Muscle layer of duodenum (tissue), 2 donors: Measurements from ENCODE around the gene MYH13.

Experiments
- H3K27ac ChIP-seq: one replicate; pipeline ENCODE4 v1.7.0; 2013; ENCODE audit warnings: mild to moderate bottlenecking, low read length
- H3K27me3 ChIP-seq: one replicate; pipeline ENCODE4 v1.7.0; 2013; ENCODE audit warnings: low read depth, mild to moderate bottlenecking, control low read depth, low read length
- H3K36me3 ChIP-seq, 2 donors: one replicate each; pipeline ENCODE4 v1.7.0; 2013; ENCODE audit warnings: low read length in 2 of 2, control low read depth in 1 of 2, mild to moderate bottlenecking in 1 of 2; ENCODE audit not compliant: insufficient read depth in 2 of 2, control insufficient read depth in 1 of 2
- H3K4me1 ChIP-seq, 2 donors: one replicate each; pipeline ENCODE4 v1.7.0; 2013; ENCODE audit warnings: low read length in 2 of 2, mild to moderate bottlenecking in 2 of 2, control low read depth in 1 of 2, moderate library complexity in 1 of 2; ENCODE audit not compliant: insufficient read depth in 2 of 2, control insufficient read depth in 1 of 2
- H3K4me3 ChIP-seq, 2 donors: one replicate each; pipeline ENCODE4 v1.7.0; 2013; ENCODE audit warnings: low read length in 2 of 2, low read depth in 1 of 2, mild to moderate bottlenecking in 1 of 2
- H3K9me3 ChIP-seq, 2 donors: one replicate each; pipeline ENCODE4 v1.7.0; 2013; ENCODE audit warnings: low read length in 2 of 2, control low read depth in 1 of 2, mild to moderate bottlenecking in 1 of 2; ENCODE audit not compliant: control insufficient read depth in 1 of 2
- donor health status: healthy.

MYH13 gene

GRCh38 chr17:10317543-10317834 lies 55.3 kb downstream of the MYH13 start:
- no peaks in the 10 kb centered on the region for H3K27me3 ChIP-seq
- no peaks in the 10 kb centered on the region for H3K9me3 ChIP-seq
- H3K27ac ChIP-seq: no peak overlapping the region
- H3K36me3 ChIP-seq: no peaks in the 10 kb centered on the region
- no peak overlapping the region for H3K4me3 ChIP-seq
- no peaks in the 10 kb centered on the region for H3K4me1 ChIP-seq

GRCh38 chr17:10316801-10317542 lies 55.8 kb downstream of the MYH13 start:
- Histone ChIP-seq H3K9me3 (no peaks in the 10 kb centered on the region), H3K36me3 (no peaks in the 10 kb centered on the region), H3K27ac (no peak overlapping the region), H3K4me1 (no peaks in the 10 kb centered on the region), H3K4me3 (no peak overlapping the region), H3K27me3 (no peaks in the 10 kb centered on the region)

DNA sequence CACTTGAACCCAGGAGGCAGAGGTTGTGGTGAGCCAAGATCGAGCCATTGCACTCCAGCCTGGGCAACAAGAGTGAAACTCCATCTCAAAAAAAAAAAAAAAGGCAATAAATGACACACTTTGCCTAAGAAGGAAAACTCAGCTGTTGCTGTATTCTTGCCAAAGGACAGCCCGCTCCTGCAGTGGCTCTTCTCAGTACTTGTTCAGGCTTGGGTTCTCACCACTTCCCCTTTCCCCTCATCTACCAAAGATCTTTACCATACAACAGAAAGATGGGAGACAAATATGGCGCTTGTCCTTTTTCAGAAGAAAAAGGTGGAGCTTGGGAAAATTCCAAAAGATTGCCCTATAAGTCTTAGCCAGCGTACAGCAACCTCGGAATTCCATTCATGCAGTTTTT lies 58.5 kb downstream of the MYH13 start:
- H3K9me3 ChIP-seq: no peaks in the 10 kb centered on the region

DNA sequence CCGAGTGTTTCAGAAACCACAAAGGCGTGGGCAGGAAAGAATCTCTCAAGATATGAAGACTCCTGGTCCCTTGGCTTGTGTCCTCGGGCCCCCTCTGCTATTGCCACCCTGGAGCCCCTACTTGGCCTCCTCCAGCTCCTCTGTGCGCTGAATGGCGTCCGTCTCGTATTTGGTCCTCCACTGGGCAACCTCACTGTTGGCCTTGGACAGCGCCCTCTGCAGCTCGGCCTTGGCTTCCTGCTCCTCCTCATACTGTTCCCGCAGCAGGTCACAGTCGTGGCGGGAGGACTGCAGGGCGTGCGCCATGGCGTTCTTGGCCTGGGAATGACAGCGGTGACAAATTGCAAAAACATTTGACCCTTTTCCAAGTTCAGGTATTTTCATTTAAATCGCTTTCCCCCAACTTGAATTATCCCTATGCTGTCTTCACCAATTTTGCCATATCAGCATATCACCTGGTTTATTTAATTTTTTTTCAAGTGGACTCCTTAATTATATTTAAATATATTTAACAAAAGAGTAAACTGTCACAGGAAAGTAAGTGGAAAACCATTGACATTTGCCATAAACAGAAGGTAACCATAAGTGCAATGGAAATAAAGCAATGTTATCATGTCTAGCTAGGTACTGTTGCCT lies 59.7 kb downstream of the MYH13 start:
- H3K4me3 ChIP-seq: no peak overlapping the region
- no peak overlapping the region for H3K27ac ChIP-seq
- no peaks in the 10 kb centered on the region for H3K36me3 ChIP-seq
- no peaks in the 10 kb centered on the region for H3K4me1 ChIP-seq
- no peaks in the 10 kb centered on the region for H3K9me3 ChIP-seq
- H3K27me3 ChIP-seq: no peaks in the 10 kb centered on the region

More for the DNA sequence above, 58.5 kb downstream of the MYH13 start:
- no peaks in the 10 kb centered on the region for H3K27me3 ChIP-seq
- H3K4me3 ChIP-seq: no peak overlapping the region
- H3K4me1 ChIP-seq: no peaks in the 10 kb centered on the region
- H3K27ac ChIP-seq: no peak overlapping the region
- H3K36me3 ChIP-seq: no peaks in the 10 kb centered on the region

DNA sequence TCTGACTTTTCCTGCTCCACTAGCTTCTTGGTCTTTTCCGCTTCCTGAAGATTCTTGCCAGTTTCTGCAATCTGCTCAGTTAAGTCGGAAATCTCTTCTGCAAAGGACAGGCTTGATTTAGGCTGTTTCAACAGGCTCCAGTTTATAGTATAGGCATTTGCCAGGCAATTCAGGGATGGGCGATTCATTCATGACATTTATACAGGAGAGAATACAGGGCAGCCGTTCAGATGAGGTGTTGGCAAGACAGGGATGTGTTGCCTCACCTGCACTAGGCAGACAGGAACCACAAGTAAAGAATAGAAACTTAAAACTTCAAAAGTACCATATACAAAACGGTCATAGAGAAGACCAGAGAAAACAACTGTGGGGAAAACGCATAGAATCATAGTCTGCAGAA lies 61.7 kb downstream of the MYH13 start:
- Histone ChIP-seq H3K27me3 (no peaks in the 10 kb centered on the region), H3K4me1 (no peaks in the 10 kb centered on the region), H3K27ac (no peak overlapping the region), H3K36me3 (no peaks in the 10 kb centered on the region), H3K9me3 (no peaks in the 10 kb centered on the region), H3K4me3 (no peak overlapping the region)

DNA sequence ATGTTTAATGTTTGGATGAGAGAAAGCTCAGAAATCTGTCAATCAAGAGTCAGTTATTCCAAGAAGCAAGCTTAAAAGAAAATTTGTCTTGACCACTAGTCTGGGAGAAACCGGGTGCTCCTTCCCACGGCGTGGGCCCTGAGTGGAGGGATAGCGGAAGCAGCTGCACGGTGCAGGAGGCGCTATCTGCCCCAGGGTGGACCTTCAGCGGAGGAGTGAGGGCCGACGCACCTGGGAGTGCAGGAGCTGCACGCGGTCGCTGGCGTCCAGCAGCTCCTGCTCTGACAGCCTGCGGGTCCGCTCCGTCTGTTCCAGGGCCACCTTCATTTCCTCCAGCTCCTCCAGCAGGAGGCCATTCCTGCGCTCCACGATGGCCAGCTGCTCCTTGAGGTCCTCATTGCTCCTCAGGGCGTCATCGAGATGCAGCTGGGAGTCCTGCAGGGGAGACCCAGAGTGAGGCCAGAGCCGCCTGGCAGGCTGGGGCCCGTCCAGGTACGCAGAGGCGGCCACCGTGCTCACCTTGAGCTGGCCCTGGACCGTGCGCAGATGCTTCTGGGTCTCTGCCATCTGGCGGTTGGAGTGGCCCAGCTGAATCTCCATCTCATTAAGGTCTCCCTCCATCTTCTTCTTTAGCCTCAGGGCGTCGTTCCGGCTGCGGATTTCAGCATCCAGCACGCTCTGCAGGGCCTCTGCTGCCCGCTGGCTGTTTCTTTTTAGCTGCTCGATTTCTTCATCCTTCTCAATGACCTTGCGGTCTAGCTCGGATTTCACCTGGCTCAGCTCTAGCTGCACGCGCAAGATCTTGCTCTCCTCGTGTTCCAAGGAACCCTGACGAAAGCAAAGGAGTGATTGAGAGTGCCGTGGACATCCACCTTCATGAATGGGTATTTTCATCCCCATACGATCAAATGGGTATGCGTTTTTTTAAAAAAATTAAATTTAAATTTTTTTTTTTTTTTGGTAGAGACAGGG lies 63.5 kb downstream of the MYH13 start:
- H3K36me3 ChIP-seq: no peaks in the 10 kb centered on the region
- no peaks in the 10 kb centered on the region for H3K4me1 ChIP-seq
- H3K27me3 ChIP-seq: no peaks in the 10 kb centered on the region
- no peak overlapping the region for H3K27ac ChIP-seq
- H3K9me3 ChIP-seq: no peaks in the 10 kb centered on the region
- no peak overlapping the region for H3K4me3 ChIP-seq

DNA sequence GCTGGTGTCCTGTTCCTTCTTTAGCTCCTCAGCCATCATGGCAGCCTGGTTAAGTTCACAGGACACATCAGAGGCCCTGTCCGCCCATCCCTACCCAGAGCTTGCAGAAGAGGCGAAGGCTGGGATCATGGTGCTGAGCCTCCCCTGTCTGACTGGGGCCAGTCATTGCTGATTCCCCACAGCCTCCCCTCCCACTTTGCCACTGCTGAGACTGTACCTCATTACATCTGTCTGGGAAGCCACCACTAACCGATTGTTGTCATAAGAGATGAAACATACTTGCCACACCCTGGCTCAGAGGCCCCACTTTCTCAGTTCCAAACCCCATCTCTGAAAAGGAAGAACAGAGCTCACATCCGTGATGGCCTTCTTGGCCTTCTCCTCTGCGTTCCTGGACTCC lies 66.2 kb downstream of the MYH13 start:
- Histone ChIP-seq H3K36me3 (no peaks in the 10 kb centered on the region), H3K9me3 (no peaks in the 10 kb centered on the region), H3K27me3 (no peaks in the 10 kb centered on the region), H3K4me1 (no peaks in the 10 kb centered on the region), H3K27ac (no peak overlapping the region), H3K4me3 (no peak overlapping the region)

- Histone ChIP-seq H3K27me3 (no peaks in the 10 kb centered on the region), H3K36me3 (no peaks in the 10 kb centered on the region), H3K27ac (no peak overlapping the region), H3K4me3 (no peak overlapping the region), H3K4me1 (no peaks in the 10 kb centered on the region), H3K9me3 (no peaks in the 10 kb centered on the region)
These were observed 67.4 kb downstream of the MYH13 start for GRCh38 chr17:10305398-10305797.

DNA sequence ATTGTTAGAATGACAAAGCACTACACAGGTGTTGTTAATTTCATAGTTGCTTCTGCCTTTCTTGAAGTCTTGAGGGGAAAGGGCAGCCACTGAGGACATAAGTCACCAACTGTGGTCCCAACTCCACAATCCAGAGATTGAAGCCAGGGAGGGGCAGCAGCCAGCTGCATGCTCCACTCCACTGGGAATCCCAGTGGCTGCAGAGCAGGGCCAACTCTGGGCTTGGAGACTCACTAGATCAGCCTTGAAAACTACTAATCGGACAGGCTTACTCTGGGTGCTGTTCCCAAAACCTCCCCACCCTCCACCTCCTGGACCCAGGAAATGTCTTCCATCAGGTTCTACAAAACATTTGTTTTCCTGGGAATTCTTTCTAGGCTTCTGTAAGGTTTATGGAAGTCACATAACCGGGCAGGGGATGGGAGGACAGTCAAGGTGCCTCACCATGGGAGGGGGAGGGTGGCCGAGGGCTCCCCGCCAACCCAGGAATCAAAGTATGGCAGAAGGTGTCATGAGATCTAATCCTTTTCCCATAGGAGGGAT lies 68.0 kb downstream of the MYH13 start:
- no peaks in the 10 kb centered on the region for H3K27me3 ChIP-seq
- H3K4me3 ChIP-seq: no peak overlapping the region
- no peaks in the 10 kb centered on the region for H3K9me3 ChIP-seq
- H3K36me3 ChIP-seq: no peaks in the 10 kb centered on the region
- H3K4me1 ChIP-seq: no peaks in the 10 kb centered on the region
- no peak overlapping the region for H3K27ac ChIP-seq

- no peaks in the 10 kb centered on the region for H3K27me3 ChIP-seq
- H3K9me3 ChIP-seq: no peaks in the 10 kb centered on the region
- H3K27ac ChIP-seq: no peak overlapping the region
- H3K4me3 ChIP-seq: no peak overlapping the region
- no peaks in the 10 kb centered on the region for H3K4me1 ChIP-seq
- H3K36me3 ChIP-seq: no peaks in the 10 kb centered on the region
These were observed 75.1 kb downstream of the MYH13 start for GRCh38 chr17:10297691-10298090.

GRCh38 chr17:10295728-10296343 lies 77.0 kb downstream of the MYH13 start:
- no peaks in the 10 kb centered on the region for H3K4me1 ChIP-seq
- H3K9me3 ChIP-seq: no peaks in the 10 kb centered on the region

More at GRCh38 chr17:10295728-10296343, 77.0 kb downstream of the MYH13 start:
- Histone ChIP-seq H3K36me3 (no peaks in the 10 kb centered on the region), H3K4me3 (no peak overlapping the region), H3K27ac (no peak overlapping the region), H3K27me3 (no peaks in the 10 kb centered on the region)
